Liver (tissue), 9 donors: ENCODE measurements around the gene SYT2. TPM values are rescaled to one million over a fixed set of nuclear protein-coding genes. Genes with fewer than 3 reads are reported as not detected.

Experiments used
- DNase-seq: peaks from one replicate; pipeline ENCODE4 v3.0.0-alpha.2; 2017; ENCODE audit warnings: low spot score
- H3K27ac ChIP-seq, 2 donors: one replicate each; pipeline ENCODE4 v1.7.0; 2013; ENCODE audit warnings: inconsistent platforms in 2 of 2, low read length in 2 of 2, control low read depth in 1 of 2, low read depth in 1 of 2, mild to moderate bottlenecking in 1 of 2
- H3K27me3 ChIP-seq, 4 donors: one replicate each; pipeline versions ENCODE4 v1.6.1 to v1.7.0; 2013; ENCODE audit warnings: low read length in 3 of 4, inconsistent platforms in 1 of 4, mild to moderate bottlenecking in 1 of 4, moderate library complexity in 1 of 4; ENCODE audit not compliant: control insufficient read depth in 4 of 4, insufficient read depth in 4 of 4
- H3K36me3 ChIP-seq, 4 donors: one replicate each; pipeline versions ENCODE4 v1.6.1 to v1.7.0; 2013; ENCODE audit warnings: low read length in 3 of 4, mild to moderate bottlenecking in 3 of 4, low read depth in 1 of 4, moderate library complexity in 1 of 4; ENCODE audit not compliant: control insufficient read depth in 4 of 4, insufficient read depth in 3 of 4
- H3K4me1 ChIP-seq, 4 donors: one replicate each; pipeline versions ENCODE4 v1.6.1 to v1.7.0; 2013; ENCODE audit warnings: low read length in 3 of 4, mild to moderate bottlenecking in 3 of 4, moderate library complexity in 1 of 4; ENCODE audit not compliant: control insufficient read depth in 4 of 4, insufficient read depth in 4 of 4
- H3K4me3 ChIP-seq, 3 donors: one replicate each; pipeline versions ENCODE4 v1.6.1 to v1.7.0; 2013; ENCODE audit warnings: low read length in 3 of 3, control low read depth in 1 of 3, low read depth in 1 of 3, mild to moderate bottlenecking in 1 of 3
- H3K9ac ChIP-seq, 2 donors: one replicate each; pipeline ENCODE4 v1.7.0; 2013; ENCODE audit warnings: low read length in 2 of 2, mild to moderate bottlenecking in 2 of 2, moderate library complexity in 2 of 2, control low read depth in 1 of 2, low read depth in 1 of 2
- H3K9me3 ChIP-seq, 4 donors: one replicate each; pipeline versions ENCODE4 v1.6.1 to v1.7.0; 2013; ENCODE audit warnings: low read length in 3 of 4; ENCODE audit not compliant: control insufficient read depth in 4 of 4
- ATF3 ChIP-seq: IDR thresholded peaks from 2 replicates; pipeline ENCODE4 v1.6.1; 2016; ENCODE audit warnings: antibody characterized with exemption
- EGR1 ChIP-seq, 2 donors: IDR thresholded peaks; 2 replicates each; pipeline ENCODE4 v1.6.1; 2016 to 2018; ENCODE audit warnings: antibody characterized with exemption in 2 of 2, low read depth in 2 of 2
- FOXA1 ChIP-seq: IDR thresholded peaks from 2 replicates; pipeline ENCODE4 v1.6.1; 2016; ENCODE audit warnings: antibody characterized with exemption
- FOXA2 ChIP-seq: IDR thresholded peaks from 2 replicates; pipeline ENCODE4 v1.6.1; 2016; ENCODE audit warnings: antibody characterized with exemption
- GABPA ChIP-seq, 2 donors: IDR thresholded peaks in 1 of 2; conservative IDR thresholded peaks in 1 of 2; 2 replicates each; pipeline ENCODE4 v1.6.1; 2016; ENCODE audit warnings: antibody characterized with exemption in 2 of 2, mild to moderate bottlenecking in 1 of 2, moderate library complexity in 1 of 2
- HNF4A ChIP-seq, 2 donors: conservative IDR thresholded peaks; 2 replicates each; pipeline ENCODE4 v1.6.1; 2016; ENCODE audit warnings: antibody characterized with exemption in 2 of 2, mild to moderate bottlenecking in 2 of 2
- HNF4G ChIP-seq: IDR thresholded peaks from 2 replicates; pipeline ENCODE4 v1.6.1; 2016; ENCODE audit warnings: antibody characterized with exemption
- JUND ChIP-seq, 2 donors: IDR thresholded peaks; 2 replicates each; pipeline ENCODE4 v1.6.1; 2016; ENCODE audit warnings: antibody characterized with exemption in 2 of 2
- NR2F2 ChIP-seq: IDR thresholded peaks from 2 replicates; pipeline ENCODE4 v1.6.1; 2016; ENCODE audit warnings: antibody characterized with exemption
- RAD21 ChIP-seq, 2 donors: IDR thresholded peaks; 2 replicates each; pipeline ENCODE4 v1.6.1; 2016; ENCODE audit warnings: antibody characterized with exemption in 2 of 2, mild to moderate bottlenecking in 2 of 2
- REST ChIP-seq: IDR thresholded peaks from 2 replicates; pipeline ENCODE4 v1.6.1; 2016; ENCODE audit warnings: antibody characterized with exemption, mild to moderate bottlenecking
- RXRA ChIP-seq, 2 donors: IDR thresholded peaks; 2 replicates each; pipeline ENCODE4 v1.6.1; 2017 to 2018; ENCODE audit warnings: antibody characterized with exemption in 2 of 2, mild to moderate bottlenecking in 1 of 2
- SP1 ChIP-seq: IDR thresholded peaks from 2 replicates; pipeline ENCODE4 v1.6.1; 2018; ENCODE audit warnings: antibody characterized with exemption, mild to moderate bottlenecking
- TAF1 ChIP-seq: conservative IDR thresholded peaks from 2 replicates; pipeline ENCODE4 v1.6.1; 2016; ENCODE audit warnings: antibody characterized with exemption, mild to moderate bottlenecking
- YY1 ChIP-seq: IDR thresholded peaks from 2 replicates; pipeline ENCODE4 v1.6.1; 2016; ENCODE audit warnings: antibody characterized with exemption, mild to moderate bottlenecking
- ZBTB33 ChIP-seq: IDR thresholded peaks from 2 replicates; pipeline ENCODE4 v1.6.1; 2016; ENCODE audit warnings: antibody characterized with exemption
- WGBS: extraction: QIAGEN DNeasy Blood & Tissue Kit; methylation state at CpG from one replicate; pipeline ENCODE4 v1.1.7; 2013; 5-methylcytosine and 5-hydroxymethylcytosine counted together
- polyA plus RNA-seq, 2 donors: library from polyadenylated mRNA; stranded (reverse) in 1 of 2; unstranded in 1 of 2; fragments of 200-250 nt in 1 of 2; fragments of >200 nt in 1 of 2; fragmentation: Nextera tagmentation in 1 of 2; extraction: Ambion mirVana in 1 of 2; gene quantifications; one replicate each; pipeline versions ENCODE4 v1.2.1 to v1.2.3, GENCODE V29; 2013 to 2015
- total RNA-seq, 2 donors: library from RNA; depleted of rRNA; stranded (reverse); fragments of >200 nt; gene quantifications; one replicate each; pipeline ENCODE4 v1.2.3, GENCODE V29; 2014
- TF ChIP-seq, protein P1 (sequence below): fragments of 150-350 bp; IDR thresholded peaks from 2 replicates; pipeline ENCODE4 v1.5.1; 2017; ENCODE audit warnings: improper control_type of control experiment, low read depth, low read length; ENCODE audit not compliant: missing input control
- TF ChIP-seq, protein P2 (sequence below): IDR thresholded peaks from 2 replicates; pipeline ENCODE4 v1.6.1; 2016; ENCODE audit warnings: antibody characterized with exemption
- donor health status: healthy.
- donor health status: healthy.
- donor health status: healthy.
- donor health status: healthy.
- donor health status: healthy.

SYT2 gene
- total and polyA plus RNA-seq, 4 donors, result under 0.01 to 0.07 TPM; not detected in 2

- DNase-seq, result no peak
- 65% methylated on average over 10 of the region's 10 CpGs for WGBS
- Histone ChIP-seq H3K36me3 (no peaks in the 10 kb centered on the region), H3K27me3 (peaks cover 0 to 15% (median 0%) of the 10 kb centered on the region in 4 donors), H3K9ac (no peak overlapping the region), H3K4me3 (no peak overlapping the region), H3K4me1 (no peaks in the 10 kb centered on the region), H3K27ac (no peak overlapping the region), H3K9me3 (no peaks in the 10 kb centered on the region)
- no peak for TF ChIP-seq RAD21 (IDR thresholded peaks at IDR 0.05)
- TF ChIP-seq HNF4A (conservative IDR thresholded peaks at IDR 0.05), result no peak
- no peak for TF ChIP-seq JUND (IDR thresholded peaks at IDR 0.05)
- TF ChIP-seq YY1, result no peak
- no peak for TF ChIP-seq ZBTB33
- no peak for TF ChIP-seq RXRA (IDR thresholded peaks at IDR 0.05)
- TF ChIP-seq, protein P1, sequence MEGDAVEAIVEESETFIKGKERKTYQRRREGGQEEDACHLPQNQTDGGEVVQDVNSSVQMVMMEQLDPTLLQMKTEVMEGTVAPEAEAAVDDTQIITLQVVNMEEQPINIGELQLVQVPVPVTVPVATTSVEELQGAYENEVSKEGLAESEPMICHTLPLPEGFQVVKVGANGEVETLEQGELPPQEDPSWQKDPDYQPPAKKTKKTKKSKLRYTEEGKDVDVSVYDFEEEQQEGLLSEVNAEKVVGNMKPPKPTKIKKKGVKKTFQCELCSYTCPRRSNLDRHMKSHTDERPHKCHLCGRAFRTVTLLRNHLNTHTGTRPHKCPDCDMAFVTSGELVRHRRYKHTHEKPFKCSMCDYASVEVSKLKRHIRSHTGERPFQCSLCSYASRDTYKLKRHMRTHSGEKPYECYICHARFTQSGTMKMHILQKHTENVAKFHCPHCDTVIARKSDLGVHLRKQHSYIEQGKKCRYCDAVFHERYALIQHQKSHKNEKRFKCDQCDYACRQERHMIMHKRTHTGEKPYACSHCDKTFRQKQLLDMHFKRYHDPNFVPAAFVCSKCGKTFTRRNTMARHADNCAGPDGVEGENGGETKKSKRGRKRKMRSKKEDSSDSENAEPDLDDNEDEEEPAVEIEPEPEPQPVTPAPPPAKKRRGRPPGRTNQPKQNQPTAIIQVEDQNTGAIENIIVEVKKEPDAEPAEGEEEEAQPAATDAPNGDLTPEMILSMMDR, result no peak
- no peak for TF ChIP-seq TAF1
- TF ChIP-seq FOXA2, result no peak
- no peak for TF ChIP-seq REST
- TF ChIP-seq, protein P2, sequence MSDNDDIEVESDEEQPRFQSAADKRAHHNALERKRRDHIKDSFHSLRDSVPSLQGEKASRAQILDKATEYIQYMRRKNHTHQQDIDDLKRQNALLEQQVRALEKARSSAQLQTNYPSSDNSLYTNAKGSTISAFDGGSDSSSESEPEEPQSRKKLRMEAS, result no peak
- no peak for TF ChIP-seq FOXA1
- TF ChIP-seq SP1, result no peak
- TF ChIP-seq ATF3, result no peak
- no peak for TF ChIP-seq HNF4G
- TF ChIP-seq NR2F2, result no peak
- TF ChIP-seq EGR1 (IDR thresholded peaks at IDR 0.05; ENCODE audit: low read depth in 2 of 2), result no peak
- TF ChIP-seq GABPA (IDR thresholded peaks at IDR 0.05 in 1 of 2, conservative IDR thresholded peaks at IDR 0.05 in 1 of 2), result no peak
Measured at GRCh38 chr1:202663131-202663530, 47.1 kb downstream of the SYT2 start.
